GM10266 (cell line): ENCODE data around the gene CYP1A1.

Experiments used
- DNase-seq: peaks from one replicate; pipeline ENCODE4 v3.0.0; 2012; ENCODE audit errors: extremely low spot score
- CTCF ChIP-seq: IDR thresholded peaks from 2 replicates; pipeline ENCODE4 v1.5.1; 2012; ENCODE audit warnings: mild to moderate bottlenecking, low read depth; ENCODE audit not compliant: control insufficient read depth, insufficient read depth; ENCODE audit errors: missing control alignments

CYP1A1 gene

GRCh38 chr15:74725225-74725774, at the start of gene CYP1A1:
Gene CYP1A1, minus strand, starts transcription at chr15:74725528. Its CDS starts 2,431 bp downstream, at chr15:74723097.
- peak; percentile 53 for DNase-seq
- no peak for TF ChIP-seq CTCF

GRCh38 chr15:74773731-74774252, 48.5 kb upstream of the CYP1A1 start:
- TF ChIP-seq CTCF: no peak
- no peak for DNase-seq

- no peak for DNase-seq
- no peak for TF ChIP-seq CTCF
These were observed 48.0 kb upstream of the CYP1A1 start for GRCh38 chr15:74773329-74773728.

- TF ChIP-seq CTCF: no peak
- DNase-seq: no peak
These were observed 45.0 kb upstream of the CYP1A1 start for GRCh38 chr15:74770211-74770903.

- no peak for DNase-seq
- TF ChIP-seq CTCF: no peak
These were observed 44.2 kb upstream of the CYP1A1 start for GRCh38 chr15:74769463-74770025.

- DNase-seq: peak; percentile 77
- TF ChIP-seq CTCF: peak; percentile 82
These were observed 43.5 kb upstream of the CYP1A1 start for GRCh38 chr15:74768771-74769342.
